Astrocyte (in vitro differentiated cells and primary cell): ENCODE data around the gene EXOC4.

Experiments
- CTCF ChIP-seq: IDR thresholded peaks from 2 replicates; pipeline ENCODE4 v1.5.1; 2011; ENCODE audit warnings: low read depth, mild to moderate bottlenecking, inconsistent platforms, low read length, moderate library complexity; ENCODE audit not compliant: insufficient read depth
- EZH2 ChIP-seq: IDR thresholded peaks from 2 replicates; pipeline ENCODE4 v1.6.1; 2012; ENCODE audit warnings: mild to moderate bottlenecking, low read length, inconsistent platforms; ENCODE audit not compliant: insufficient read depth

- no peak for TF ChIP-seq CTCF
- TF ChIP-seq EZH2 = no peak
Observed at GRCh38 chr7:133479456-133480065, 226.7 kb downstream of the EXOC4 start.
